HG03442 (cell line): ENCODE data around the gene TBCD.

Experiments used
- ATAC-seq: cut with Tn5 transposase; IDR thresholded peaks from one replicate; pipeline ENCODE4 v1.9.1; 2021; ENCODE audit warnings: mild to moderate bottlenecking, moderate library complexity; ENCODE audit not compliant: unreplicated experiment

Gene TBCD

GRCh38 chr17:82831041-82831817, 79.4 kb downstream of the TBCD start:
- no peak for ATAC-seq

DNA sequence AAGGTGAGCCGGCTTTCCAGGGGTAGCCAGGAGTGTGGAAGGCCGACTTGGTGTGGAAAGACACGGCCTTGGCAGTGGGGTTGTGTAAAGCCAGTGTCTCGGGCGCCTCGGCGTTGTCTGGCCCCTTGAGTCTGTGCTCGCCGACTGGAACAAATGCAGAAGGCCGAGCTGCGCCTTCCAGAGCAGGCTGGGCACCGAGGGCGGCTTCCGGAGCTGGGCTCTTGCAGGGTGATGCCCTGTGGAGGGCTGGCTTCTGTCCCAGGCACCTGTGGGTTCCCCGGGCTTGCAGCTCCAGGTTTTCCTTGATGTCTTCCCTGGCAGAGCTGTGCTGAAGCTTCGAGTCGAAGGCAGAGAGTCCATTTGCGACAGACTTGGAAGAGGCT, 79.9 kb downstream of the TBCD start:
- ATAC-seq: no peak

- ATAC-seq: no peak
Observed at GRCh38 chr17:82832411-82832810, 80.5 kb downstream of the TBCD start.

- no peak for ATAC-seq
Observed at GRCh38 chr17:82832881-82833475, 81.1 kb downstream of the TBCD start.

- ATAC-seq: no peak
Observed at GRCh38 chr17:82835122-82835521, 83.3 kb downstream of the TBCD start.

DNA sequence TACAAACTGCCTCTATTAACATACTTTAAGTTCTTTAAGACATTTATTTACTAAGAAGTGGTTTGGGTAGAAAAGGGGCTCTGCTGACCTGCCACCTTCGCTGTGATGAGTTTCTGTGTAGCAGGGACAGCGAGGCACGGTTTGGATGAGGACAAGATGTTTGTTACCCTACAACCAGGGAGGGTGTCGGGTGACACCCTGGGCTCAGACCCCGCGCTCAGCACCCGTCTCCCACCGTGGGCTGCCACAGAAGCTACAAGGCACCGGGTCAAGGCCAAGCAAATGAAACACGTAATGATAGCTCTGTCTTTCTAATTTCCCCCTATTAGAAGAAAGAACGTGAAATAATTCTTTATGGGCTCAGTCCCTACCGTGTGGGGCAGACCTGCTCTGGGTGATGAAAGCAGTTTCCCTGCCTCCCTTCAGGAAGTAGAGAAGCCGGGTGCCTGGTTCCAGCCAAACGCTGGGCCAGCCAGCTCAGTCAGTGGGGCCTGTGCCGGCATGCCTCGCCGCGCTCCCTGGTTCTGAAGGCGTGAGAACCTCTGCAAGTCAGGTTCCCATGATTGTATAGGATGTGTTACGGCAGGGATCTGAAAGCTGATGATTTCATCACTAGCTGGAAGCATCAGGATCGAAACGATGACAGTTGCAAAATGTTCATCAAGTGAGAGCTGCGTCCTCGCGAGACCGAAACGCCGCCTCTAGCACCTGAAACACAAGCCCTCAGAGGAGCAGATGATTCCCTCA, 84.1 kb downstream of the TBCD start:
- ATAC-seq: no peak

DNA sequence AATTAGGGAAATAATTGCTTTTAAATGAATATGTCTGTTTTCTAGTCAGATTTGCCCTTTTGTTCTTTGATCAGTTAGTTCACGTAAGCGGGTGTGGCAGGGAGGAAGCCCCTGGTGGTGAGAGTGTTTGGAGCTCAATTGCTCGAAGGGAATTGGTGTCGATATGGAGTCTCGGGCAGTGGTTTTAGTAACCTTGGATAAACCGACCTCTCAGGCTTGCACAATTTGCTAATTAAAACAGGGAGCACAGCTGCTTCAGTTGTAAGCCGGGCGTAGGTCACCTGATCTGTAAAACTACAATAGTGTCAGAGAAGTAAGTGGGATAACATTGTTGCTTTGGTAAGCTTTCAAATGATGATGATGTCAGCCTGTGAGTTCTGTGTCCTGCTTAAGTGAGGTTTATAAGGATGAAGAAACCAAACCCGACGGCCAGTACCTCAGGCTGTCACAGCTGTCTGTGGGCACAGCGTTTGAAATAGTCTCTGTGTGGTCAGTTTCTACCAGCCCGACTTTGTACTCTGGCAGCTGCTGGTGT, 85.0 kb downstream of the TBCD start:
- ATAC-seq: no peak

GRCh38 chr17:82837586-82838320, 85.9 kb downstream of the TBCD start:
- no peak for ATAC-seq

- no peak for ATAC-seq
Observed at GRCh38 chr17:82838386-82839063, 86.7 kb downstream of the TBCD start.

GRCh38 chr17:82839617-82840292, 87.9 kb downstream of the TBCD start, which contains the start of gene ZNF750:
Gene ZNF750, minus strand, starts transcription at chr17:82840022. Its CDS starts 7,568 bp downstream, at chr17:82832454.
- ATAC-seq: no peak

DNA sequence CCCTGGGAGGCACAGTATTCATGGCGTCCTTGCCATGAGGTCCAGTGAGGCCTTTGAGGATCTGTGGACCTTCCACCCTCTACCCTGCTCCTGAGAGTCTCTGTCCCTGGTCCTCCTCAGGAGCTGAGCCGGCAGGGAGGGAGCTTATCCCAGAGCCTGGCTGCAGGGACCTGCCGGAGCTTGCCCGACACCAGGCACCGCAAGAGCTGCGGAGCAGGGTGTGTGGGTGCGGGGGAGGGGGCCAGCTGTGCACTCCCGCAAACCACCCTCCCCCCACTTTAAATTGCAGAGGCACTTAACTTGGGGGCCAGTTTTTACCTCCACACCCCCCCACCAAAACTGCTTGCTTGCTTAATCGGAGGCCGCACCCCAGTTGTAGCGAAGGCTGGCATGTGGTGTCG, 88.6 kb downstream of the TBCD start:
- ATAC-seq: no peak

DNA sequence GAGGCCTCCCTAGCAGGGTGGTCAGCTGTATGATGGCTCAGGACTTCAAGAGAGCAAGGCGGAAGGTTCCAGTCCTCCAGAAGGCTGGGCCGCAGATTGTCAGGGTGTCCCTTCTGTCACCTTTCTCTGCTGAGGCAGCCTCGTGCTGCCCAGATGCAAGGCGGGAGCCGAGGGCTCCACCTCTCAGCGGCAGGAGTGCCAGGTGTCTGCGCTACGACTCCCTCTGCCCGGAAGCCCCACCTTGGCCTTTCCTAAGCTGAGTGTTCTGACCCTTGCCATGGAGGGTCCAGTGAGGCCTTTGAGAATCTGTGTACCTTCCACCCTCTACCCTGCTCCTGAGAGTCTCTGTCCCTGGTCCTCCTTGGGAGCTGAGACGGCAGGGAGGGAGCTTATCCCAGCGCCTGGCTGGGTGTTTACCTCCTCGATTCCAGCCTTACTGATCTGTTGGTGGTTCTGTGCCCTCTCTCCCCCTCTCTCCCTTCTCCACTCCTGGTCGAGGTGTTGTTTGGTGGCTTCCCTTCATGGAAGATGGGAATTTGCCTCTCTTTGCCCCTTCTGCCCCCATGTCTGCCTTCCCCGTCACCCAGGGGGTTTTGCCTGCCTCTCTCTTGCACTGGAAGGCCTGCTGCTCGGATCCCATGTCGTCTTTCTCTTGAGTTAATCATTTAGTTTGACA, 90.2 kb downstream of the TBCD start:
- ATAC-seq: no peak

DNA sequence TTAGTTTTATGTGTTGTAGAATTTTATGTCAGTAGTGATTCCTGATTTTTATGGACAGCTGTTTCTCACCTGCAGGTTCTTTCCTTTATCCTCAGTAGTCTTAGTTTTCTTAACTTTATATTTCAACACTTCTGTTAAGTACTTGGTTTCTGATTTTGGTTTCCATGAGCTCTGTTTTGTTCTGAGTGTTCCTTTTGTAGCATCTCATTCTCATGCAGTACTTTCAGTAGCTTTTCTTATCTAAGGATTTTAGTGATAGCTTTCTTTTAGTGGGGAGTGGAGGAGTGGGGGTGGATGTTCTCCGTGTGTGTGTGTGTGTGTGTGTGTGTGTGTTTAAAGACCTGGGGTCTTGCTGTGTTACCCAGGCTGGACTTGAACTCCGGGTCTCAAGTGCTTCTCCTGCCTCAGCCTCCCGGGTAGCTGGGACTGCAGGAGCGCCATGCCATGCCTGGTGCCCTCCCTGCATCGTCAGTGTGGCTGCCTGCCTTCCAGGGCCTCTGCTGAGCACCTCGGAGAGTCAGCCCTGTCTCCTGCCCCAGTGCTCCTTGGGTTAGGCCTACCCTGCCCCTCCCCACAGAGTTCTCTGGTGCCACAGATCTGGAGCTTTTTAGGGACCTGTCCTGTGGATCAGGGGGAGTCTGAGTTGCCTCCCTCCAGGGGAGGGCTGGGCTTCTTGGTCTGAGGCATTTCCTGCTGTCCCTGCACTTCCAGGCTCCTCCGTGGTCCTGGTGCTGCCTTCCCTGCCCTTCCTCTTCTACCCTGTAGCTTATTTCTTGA, 92.2 kb downstream of the TBCD start:
- ATAC-seq: no peak

- ATAC-seq: no peak
Observed at GRCh38 chr17:82844796-82845162, 92.9 kb downstream of the TBCD start.

DNA sequence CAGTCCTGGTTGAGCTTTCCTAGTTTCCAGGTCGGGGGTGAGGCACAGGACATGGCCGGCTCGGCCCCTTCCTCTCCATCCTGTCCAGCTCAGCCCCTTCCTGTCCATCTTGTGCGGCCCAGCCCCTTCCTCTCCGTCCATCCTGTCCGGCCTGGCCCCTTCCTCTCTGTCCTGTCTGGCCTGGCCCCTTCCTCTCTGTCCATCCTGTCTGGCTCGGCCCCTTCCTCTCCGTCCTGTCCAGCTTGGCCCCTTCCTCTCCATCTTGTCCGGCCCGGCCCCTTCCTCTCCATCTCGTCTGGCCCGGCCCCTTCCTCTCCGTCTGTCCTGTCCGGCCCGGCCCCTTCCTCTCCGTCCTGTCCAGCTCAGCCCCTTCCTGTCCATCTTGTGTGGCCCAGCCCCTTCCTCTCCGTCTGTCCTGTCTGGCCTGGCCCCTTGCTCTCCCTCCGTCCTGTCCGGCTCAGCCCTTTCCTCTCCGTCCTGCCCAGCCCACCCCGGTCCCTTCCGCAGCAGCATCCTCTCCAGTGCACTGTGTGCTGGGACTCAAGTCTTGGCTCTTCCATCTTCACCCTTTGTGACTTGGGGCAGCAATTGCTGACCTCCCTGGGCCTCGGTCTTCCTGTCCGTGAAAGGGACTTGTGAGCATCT, 93.4 kb downstream of the TBCD start:
- ATAC-seq: no peak

DNA sequence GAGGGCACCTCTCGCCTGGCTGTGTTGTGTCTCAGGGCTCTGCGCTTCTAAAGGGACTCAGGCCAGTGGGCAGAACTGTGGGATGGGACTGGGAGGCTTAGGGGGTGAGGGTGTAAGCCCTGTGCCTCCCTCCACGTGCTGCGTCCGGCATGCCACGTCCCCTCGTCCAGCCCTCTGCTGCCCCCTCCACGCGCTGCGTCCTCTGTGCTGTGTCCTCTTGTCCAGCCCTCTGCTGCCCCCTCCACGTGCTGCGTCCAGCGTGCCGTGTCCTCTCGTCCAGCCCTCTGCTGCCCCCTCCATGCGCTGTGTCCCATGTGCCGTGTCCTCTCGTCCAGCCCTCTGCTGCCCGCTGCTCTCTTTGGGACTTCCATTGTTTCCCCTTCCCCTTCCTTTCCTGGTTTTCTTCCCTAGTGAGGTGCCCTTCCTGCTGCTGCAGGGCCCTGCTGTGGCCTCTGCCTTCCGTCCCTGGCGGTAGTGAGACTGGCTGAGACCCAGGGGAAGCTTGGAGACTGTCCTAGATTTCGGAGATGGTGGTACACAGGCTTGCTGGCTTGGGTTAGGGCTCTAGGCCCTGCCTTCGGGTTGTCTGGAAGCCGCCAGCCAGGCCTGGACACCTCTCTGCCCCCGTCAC, 94.3 kb downstream of the TBCD start:
- ATAC-seq: no peak

GRCh38 chr17:82848022-82848592, 96.2 kb downstream of the TBCD start:
- no peak for ATAC-seq
